ENCODE data around the gene L1CAM.

DNA sequence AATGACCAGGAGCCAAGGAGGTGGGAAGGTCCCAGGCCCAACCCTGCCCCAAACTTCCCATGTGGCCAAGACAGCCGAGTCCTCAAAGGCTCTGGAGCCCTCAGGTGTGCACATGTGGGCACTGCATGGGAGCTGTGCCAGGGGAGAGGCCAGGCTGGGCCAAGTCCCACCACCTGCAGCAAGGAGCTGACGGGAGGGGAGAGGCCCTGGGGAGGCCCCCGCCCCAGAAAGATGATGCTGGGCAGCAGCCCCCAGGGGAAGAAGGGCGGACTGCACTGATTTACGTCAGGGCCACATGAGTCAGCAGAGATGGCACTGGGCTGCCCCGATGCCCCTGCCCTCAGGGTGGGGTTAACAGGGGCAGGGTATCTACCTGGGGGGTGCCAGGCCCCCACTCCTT is 1.4 kb downstream of the L1CAM start:
- TF ChIP-seq, protein P1, sequence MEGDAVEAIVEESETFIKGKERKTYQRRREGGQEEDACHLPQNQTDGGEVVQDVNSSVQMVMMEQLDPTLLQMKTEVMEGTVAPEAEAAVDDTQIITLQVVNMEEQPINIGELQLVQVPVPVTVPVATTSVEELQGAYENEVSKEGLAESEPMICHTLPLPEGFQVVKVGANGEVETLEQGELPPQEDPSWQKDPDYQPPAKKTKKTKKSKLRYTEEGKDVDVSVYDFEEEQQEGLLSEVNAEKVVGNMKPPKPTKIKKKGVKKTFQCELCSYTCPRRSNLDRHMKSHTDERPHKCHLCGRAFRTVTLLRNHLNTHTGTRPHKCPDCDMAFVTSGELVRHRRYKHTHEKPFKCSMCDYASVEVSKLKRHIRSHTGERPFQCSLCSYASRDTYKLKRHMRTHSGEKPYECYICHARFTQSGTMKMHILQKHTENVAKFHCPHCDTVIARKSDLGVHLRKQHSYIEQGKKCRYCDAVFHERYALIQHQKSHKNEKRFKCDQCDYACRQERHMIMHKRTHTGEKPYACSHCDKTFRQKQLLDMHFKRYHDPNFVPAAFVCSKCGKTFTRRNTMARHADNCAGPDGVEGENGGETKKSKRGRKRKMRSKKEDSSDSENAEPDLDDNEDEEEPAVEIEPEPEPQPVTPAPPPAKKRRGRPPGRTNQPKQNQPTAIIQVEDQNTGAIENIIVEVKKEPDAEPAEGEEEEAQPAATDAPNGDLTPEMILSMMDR (IDR thresholded peaks at IDR 0.05; ENCODE audit: insufficient read depth, low read length, poor library complexity, severe bottlenecking): no peak
- TF ChIP-seq EZH2phosphoT487 (conservative IDR thresholded peaks at IDR 0.05; ENCODE audit: low read length): no peak
